GM18519 (cell line): Measurements from ENCODE around the gene PARP9.
"Not testable (repeated sequence)": the region's sequence is repeated elsewhere in the genome, so short reads cannot be mapped to it uniquely, and the experiment has no call there.

Source experiments
- ATAC-seq: cut with Tn5 transposase; IDR thresholded peaks from one replicate; pipeline ENCODE4 v1.9.1; 2021; ENCODE audit warnings: mild to moderate bottlenecking, moderate library complexity; ENCODE audit not compliant: unreplicated experiment, low FRiP score

Gene PARP9

DNA sequence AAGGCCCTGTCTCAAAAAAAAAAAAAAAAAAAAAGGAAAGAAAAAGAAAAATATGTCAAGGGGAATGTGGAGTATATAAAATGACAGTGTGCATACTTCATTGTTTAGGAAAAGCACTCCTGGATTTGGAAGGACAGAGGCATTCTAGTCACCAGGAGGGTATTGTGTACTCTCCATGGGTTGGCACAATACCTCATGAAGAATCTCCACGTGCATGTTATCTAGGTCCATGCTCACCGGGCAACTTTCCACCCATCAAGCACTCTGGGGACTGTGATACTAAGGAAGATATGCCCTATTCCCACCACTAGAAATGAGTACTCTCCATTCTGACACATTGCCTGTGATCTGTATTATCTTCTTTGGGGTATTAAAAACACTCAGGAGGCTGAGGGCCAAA is 33.9 kb downstream of the PARP9 start:
- no peak for ATAC-seq

- ATAC-seq, result no peak
These were observed 40.8 kb downstream of the PARP9 start for GRCh38 chr3:122523317-122523716.

GRCh38 chr3:122520861-122521260 is 43.2 kb downstream of the PARP9 start:
- ATAC-seq, result no peak

DNA sequence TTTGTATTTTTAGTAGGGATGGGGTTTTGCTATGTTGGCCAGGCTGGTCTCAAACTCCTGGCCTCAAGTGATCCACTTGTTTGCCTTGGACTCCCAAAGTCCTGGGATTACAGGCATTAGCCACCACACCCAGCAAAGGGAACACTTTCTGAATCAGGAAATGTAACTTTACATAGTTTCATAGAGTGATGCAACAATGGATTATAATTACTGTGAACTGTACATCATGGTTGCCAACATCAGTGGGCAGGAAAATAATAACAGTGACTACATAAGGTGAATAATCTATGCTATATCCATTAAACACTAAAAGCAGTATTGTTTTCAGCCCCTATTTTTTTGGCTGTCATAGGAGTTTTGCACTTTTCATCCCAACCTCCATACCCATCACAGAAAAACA is 44.4 kb downstream of the PARP9 start:
- ATAC-seq, result no peak

DNA sequence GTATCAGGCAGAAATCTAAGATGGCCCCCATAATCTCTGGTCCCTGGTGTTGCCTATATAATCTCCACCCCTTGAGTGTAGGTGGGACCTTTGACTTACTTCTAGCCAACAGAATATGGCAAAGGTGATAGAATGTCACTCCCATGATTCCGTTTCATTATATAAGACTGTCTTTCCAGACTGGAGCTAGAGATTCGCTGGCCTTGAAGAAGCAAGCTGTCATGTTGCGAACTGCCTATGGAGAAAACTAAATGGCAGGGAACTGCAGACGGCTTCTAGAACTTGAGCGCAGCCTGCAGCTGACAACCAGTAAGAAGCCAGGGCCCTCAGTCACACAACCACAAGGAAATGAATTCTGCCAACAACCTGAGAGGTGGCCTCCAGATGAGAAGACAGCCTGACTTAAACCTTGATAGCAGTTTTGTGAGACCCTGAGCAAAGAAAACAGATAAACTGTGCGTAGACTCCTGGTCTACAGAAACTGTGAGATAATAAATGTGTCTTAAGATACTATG is 47.2 kb downstream of the PARP9 start:
- no peak for ATAC-seq

DNA sequence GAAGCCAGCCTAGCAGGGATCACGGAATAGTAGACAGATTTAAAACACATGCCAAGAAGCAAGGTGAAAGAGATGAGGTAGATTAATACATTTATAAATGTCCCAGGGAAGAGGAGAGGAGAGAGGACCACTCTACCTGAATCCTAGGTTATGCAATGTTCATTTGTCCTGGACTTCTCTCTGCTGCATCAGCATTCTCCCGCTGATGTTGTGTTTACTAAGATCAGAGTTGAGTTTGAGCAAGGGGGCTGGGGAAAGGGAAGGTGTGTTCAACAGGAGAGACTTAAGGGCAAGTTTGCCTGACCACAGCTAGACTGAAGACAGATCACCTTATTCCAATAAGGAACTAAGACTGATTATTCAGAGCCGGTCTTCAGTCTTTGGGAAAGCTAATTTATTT is 48.2 kb downstream of the PARP9 start:
- ATAC-seq, result no peak

DNA sequence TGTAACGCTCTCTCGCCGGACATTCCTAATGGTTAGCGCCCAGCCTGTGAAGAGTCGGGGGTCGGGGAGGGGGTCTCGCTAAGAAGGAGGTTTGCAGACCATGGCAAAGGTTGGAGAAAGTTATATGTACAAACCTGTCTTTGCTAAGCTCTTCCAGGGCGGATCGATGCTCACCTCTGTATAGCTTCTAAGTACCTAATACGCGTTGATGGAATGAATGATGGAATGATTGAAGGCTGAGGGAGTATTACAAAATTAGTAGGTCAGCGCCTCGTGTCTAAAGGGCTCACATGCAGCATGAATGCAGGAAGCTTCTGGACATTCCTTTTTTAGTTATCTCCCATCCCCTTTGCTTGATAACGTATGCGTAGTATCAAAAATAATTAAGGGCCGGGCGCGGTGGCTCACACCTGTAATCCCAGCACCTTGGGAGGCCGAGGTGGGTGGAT is 49.1 kb downstream of the PARP9 start:
- no peak for ATAC-seq

- peak; percentile 81 for ATAC-seq
These were observed 49.7 kb downstream of the PARP9 start, which contains the start of gene KPNA1 for GRCh38 chr3:122514123-122515019. KPNA1 (minus strand) TSS chr3:122514939; CDS start chr3:122496565, 18,374 bp downstream.

- no peak for ATAC-seq
These were observed 50.5 kb downstream of the PARP9 start for GRCh38 chr3:122513386-122514122.

- ATAC-seq, result no peak
These were observed 51.8 kb downstream of the PARP9 start for GRCh38 chr3:122512284-122512683.

- ATAC-seq, result no peak
These were observed 53.1 kb downstream of the PARP9 start for GRCh38 chr3:122510878-122511535.

DNA sequence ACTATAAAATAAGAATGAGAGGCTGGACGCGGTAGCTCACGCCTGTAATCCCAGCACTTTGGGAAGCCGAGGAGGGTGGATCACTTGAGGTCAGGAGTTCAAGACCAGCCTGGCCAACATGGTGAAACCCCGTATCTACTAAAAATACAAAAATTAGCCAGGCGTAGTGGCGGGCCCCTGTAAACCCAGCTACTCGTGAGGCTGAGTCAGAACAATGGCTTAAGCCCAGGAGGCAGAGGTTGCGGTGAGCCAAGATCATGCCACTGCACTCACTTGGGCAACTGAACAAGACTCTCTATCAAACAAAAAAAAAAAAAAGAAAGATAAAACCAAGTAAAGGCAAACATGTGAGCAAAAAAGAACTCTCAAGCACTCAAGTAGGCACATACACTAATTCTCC is 55.2 kb downstream of the PARP9 start:
- ATAC-seq, result not testable (repeated sequence)

DNA sequence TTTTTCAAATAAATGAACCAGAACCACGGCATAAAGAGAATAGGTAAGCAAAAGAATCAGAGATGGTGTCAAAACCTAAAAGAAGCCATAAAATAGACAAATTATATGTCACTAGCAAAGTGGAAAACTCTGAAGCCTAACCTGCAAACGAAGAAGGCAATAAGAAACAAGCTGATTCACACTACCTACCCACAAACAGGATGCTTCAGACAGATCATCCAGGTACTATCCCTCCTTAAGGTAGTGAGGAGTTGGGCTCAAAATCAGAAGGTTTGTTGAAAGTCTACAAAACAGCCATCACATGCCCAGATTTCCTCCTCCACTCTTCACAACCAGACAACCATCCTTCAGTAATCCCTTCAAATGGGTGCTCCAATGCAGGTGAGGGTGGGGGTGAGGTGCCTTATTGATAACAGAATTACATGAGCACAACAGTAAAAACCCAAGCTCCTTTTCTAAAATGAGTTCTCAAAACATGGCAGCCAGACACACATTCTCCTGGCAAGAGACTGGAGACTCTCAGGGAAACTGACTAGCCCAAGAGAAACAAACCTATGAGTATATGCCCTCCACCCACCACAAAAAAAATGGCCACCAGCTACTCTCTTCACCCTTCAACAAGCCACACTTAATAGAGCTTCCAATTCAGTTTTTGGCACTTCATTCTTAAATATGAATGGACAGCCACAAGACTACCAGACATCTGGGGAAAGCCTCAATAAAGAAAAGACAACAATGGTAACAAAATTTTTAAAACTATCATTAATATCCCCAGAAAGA is 55.8 kb downstream of the PARP9 start:
- ATAC-seq, result no peak

GRCh38 chr3:122506450-122506849 is 57.6 kb downstream of the PARP9 start:
- no peak for ATAC-seq

- no peak for ATAC-seq
These were observed 58.4 kb downstream of the PARP9 start for GRCh38 chr3:122505676-122506075.

- no peak for ATAC-seq
These were observed 61.2 kb downstream of the PARP9 start for GRCh38 chr3:122502941-122503340.

- ATAC-seq, result no peak
These were observed 62.0 kb downstream of the PARP9 start for GRCh38 chr3:122502139-122502538.

GRCh38 chr3:122500964-122501363 is 63.1 kb downstream of the PARP9 start:
- ATAC-seq, result not testable (repeated sequence)

- ATAC-seq, result no peak
These were observed 65.9 kb downstream of the PARP9 start for GRCh38 chr3:122498152-122498551.

GRCh38 chr3:122497425-122497824 is 66.7 kb downstream of the PARP9 start:
- ATAC-seq, result peak; percentile 89
